PC-9 (cell line): ENCODE data around the gene TMIGD2.

Experiments
- CTCF ChIP-seq: fragments of 200-600 bp; sonication (generic); conservative IDR thresholded peaks from 2 replicates; pipeline ENCODE4 v1.6.1; 2017; ENCODE audit warnings: mixed run types, antibody characterized with exemption, mild to moderate bottlenecking, moderate library complexity
- EZH2 ChIP-seq: fragments of 200-600 bp; sonication (generic); IDR thresholded peaks from 2 replicates; pipeline ENCODE4 v1.8.0; 2017; ENCODE audit warnings: antibody characterized with exemption, low read depth

- TF ChIP-seq CTCF (no peak), EZH2 (no peak)
These were observed 9.7 kb downstream of the TMIGD2 start for GRCh38 chr19:4292515-4292914.
